HEK293 (cell line): ENCODE results near the gene INS.

Experiments used
- CTCF ChIA-PET: fragments of 350-600 bp; formaldehyde crosslinking; extraction: SDS; loops from one replicate; lab custom pipeline; 2021; ENCODE audit warnings: antibody characterized with exemption; lab: Yijun Ruan, JAX
- POLR2A ChIA-PET: fragments of 300-600 bp; formaldehyde crosslinking; extraction: SDS; loops from one replicate; lab custom pipeline; 2020; ENCODE audit warnings: antibody characterized with exemption, inconsistent platforms; lab: Yijun Ruan, JAX
- H3K27ac ChIP-seq: fragments of 200-500 bp; sonication (Bioruptor generic); 2 replicates; pipeline ENCODE4 v1.5.1; 2014; ENCODE audit warnings: low read depth, low read length, control low read depth, inconsistent platforms; ENCODE audit errors: extremely low read depth
- H3K36me3 ChIP-seq, 2 experiments: fragments of 200-500 bp in 1 of 2; sonication (Bioruptor generic) in 1 of 2; 1 replicate in 1 of 2; 2 replicates in 1 of 2; pipeline ENCODE4 v1.5.1; 2014 to 2017; ENCODE audit warnings: inconsistent platforms in 2 of 2, low read length in 2 of 2; ENCODE audit not compliant: control insufficient read depth in 2 of 2, insufficient read depth in 1 of 2
- H3K4me1 ChIP-seq: fragments of 200-500 bp; sonication (Bioruptor generic); 2 replicates; pipeline ENCODE4 v1.5.1; 2014; ENCODE audit warnings: mild to moderate bottlenecking, low read length, inconsistent platforms; ENCODE audit not compliant: control insufficient read depth, insufficient read depth
- H3K4me3 ChIP-seq: 2 replicates; pipeline ENCODE4 v1.5.1; 2011; ENCODE audit warnings: low read depth, mild to moderate bottlenecking, control low read depth, low read length, moderate library complexity
- H3K9me3 ChIP-seq: fragments of 200-500 bp; sonication (Bioruptor generic); 2 replicates; pipeline ENCODE4 v1.5.1; 2014; ENCODE audit warnings: low read depth, low read length, inconsistent platforms; ENCODE audit not compliant: control insufficient read depth, insufficient read depth
- KLF7 ChIP-seq: fragments of 450-650 bp; formaldehyde crosslinking; IDR thresholded peaks from 2 replicates; pipeline ENCODE4 v1.5.1; 2016; ENCODE audit warnings: missing biosample characterization, missing genetic modification characterization, borderline replicate concordance
- PBX3 ChIP-seq: sonication (generic); formaldehyde crosslinking; IDR thresholded peaks from 2 replicates; pipeline ENCODE4 v1.8.1; 2022; ENCODE audit warnings: mild to moderate bottlenecking, moderate library complexity, missing genetic modification reagents
- TCF7L2 ChIP-seq: IDR thresholded peaks from 2 replicates; pipeline ENCODE4 v1.6.1; 2011; ENCODE audit warnings: low read depth, mild to moderate bottlenecking, inconsistent platforms, low read length, moderate library complexity, borderline replicate concordance
- TSHZ1 ChIP-seq: fragments of 450-650 bp; formaldehyde crosslinking; IDR thresholded peaks from 2 replicates; pipeline ENCODE4 v1.5.1; 2016; ENCODE audit warnings: missing biosample characterization, missing genetic modification characterization, borderline replicate concordance
- ZNF132 ChIP-seq: fragments of 450-650 bp; formaldehyde crosslinking; IDR thresholded peaks from 2 replicates; pipeline ENCODE4 v1.5.1; 2017; ENCODE audit warnings: missing biosample characterization, missing genetic modification characterization, borderline replicate concordance
- ZNF157 ChIP-seq: fragments of 450-650 bp; formaldehyde crosslinking; IDR thresholded peaks from 2 replicates; pipeline ENCODE4 v1.5.1; 2016; ENCODE audit warnings: missing biosample characterization, missing genetic modification characterization
- ZNF302 ChIP-seq: fragments of 450-650 bp; formaldehyde crosslinking; IDR thresholded peaks from 2 replicates; pipeline ENCODE4 v1.5.1; 2016; ENCODE audit warnings: missing biosample characterization, missing genetic modification characterization, low read depth
- ZNF623 ChIP-seq: fragments of 450-650 bp; formaldehyde crosslinking; IDR thresholded peaks from 2 replicates; pipeline ENCODE4 v1.5.1; 2016; ENCODE audit warnings: missing biosample characterization, missing genetic modification characterization
- ZNF701 ChIP-seq: fragments of 450-650 bp; formaldehyde crosslinking; IDR thresholded peaks from 2 replicates; pipeline ENCODE4 v1.5.1; 2016; ENCODE audit warnings: missing biosample characterization, missing genetic modification characterization
- TF ChIP-seq, protein P1 (sequence below): fragments of 450-650 bp; formaldehyde crosslinking; IDR thresholded peaks from 2 replicates; pipeline ENCODE4 v1.5.1; 2016; ENCODE audit warnings: missing biosample characterization, missing genetic modification characterization

The INS gene

DNA sequence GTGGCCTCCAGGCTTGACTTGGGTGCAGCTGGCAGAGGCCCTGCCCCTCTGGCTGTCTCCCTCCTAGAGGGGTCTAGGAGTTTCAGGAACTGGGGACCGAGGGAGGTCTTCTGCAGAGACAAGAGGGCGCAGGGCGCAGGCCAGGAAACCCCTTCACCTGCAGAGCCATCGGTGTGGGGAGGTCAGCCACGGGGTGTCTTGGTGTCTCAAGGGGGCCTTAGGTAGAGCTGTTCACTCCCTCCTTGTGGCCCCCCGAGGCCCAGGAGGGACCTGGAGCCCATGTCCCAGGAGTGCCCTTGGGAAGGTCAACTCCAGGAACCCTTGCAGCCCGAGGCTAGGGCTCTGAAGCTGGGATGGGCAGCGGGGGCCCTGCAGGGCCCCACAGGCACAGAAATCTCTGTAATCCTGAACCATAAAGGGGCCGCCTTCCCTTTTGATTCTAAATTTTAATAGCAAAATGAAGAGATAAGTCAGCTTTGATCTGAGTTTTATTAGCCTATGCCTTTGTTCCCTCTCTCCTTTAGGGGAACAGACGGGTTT lies 42.0 kb upstream of the INS start:
- CTCF ChIA-PET: interaction anchor here (0.5 kb wide), 1 partner anchor 688 kb away, joined by 3 read pairs; no protein-coding TSS in a partner anchor
- TF ChIP-seq ZNF302 (tag by site-specific recombination) (no peak), TCF7L2 (peak; percentile 35; the same call in 1 of the 2 replicates)
- Histone ChIP-seq H3K27ac (no peak overlapping the region), H3K36me3 (no peaks in the 10 kb centered on the region), H3K4me3 (no peak overlapping the region), H3K9me3 (no peaks in the 10 kb centered on the region), H3K4me1 (no peaks in the 10 kb centered on the region)
- POLR2A ChIA-PET: no interaction called here

- CTCF ChIA-PET: interaction anchor here (0.5 kb wide), 1 partner anchor 689 kb away, joined by 3 read pairs; no protein-coding TSS in a partner anchor
- Histone ChIP-seq H3K4me1 (no peaks in the 10 kb centered on the region), H3K9me3 (no peaks in the 10 kb centered on the region), H3K36me3 (no peaks in the 10 kb centered on the region), H3K4me3 (no peak overlapping the region), H3K27ac (no peak overlapping the region)
- POLR2A ChIA-PET: no interaction called here
- TF ChIP-seq ZNF623 (tag by site-specific recombination) (no peak), TSHZ1 (no peak)
Measured at GRCh38 chr11:2202071-2202899, 41.3 kb upstream of the INS start.

DNA sequence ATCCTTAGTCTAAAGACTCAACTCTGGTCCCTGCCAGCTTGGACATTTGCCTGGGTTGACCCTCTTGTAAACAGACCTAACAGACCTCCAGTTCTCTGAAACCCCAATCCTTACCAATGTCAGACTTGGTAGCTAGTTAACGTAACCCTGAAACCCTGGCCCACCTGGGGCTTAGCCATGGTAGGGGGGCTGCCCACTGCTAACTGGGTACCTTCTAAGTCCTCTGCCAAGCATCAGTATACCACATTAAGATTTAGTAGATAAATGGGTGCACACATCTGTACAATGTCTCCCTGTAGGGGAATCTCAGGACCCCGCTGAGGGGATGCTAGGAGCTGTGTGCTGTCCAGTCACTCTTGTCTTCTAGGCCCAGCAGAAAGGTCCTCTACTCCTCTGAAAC lies 40.5 kb upstream of the INS start:
- CTCF ChIA-PET: interaction anchor here (1.9 kb wide), 1 partner anchor 219 kb away, joined by 13 read pairs; no protein-coding TSS in a partner anchor
- Histone ChIP-seq H3K36me3 (no peaks in the 10 kb centered on the region), H3K27ac (no peak overlapping the region), H3K9me3 (no peaks in the 10 kb centered on the region), H3K4me1 (no peaks in the 10 kb centered on the region), H3K4me3 (no peak overlapping the region)
- POLR2A ChIA-PET: no interaction called here
- no peak for TF ChIP-seq ZNF701
- TF ChIP-seq KLF7 (tag by site-specific recombination): no peak
- no peak for TF ChIP-seq ZNF132 (tag by site-specific recombination)
- TF ChIP-seq, protein P1, sequence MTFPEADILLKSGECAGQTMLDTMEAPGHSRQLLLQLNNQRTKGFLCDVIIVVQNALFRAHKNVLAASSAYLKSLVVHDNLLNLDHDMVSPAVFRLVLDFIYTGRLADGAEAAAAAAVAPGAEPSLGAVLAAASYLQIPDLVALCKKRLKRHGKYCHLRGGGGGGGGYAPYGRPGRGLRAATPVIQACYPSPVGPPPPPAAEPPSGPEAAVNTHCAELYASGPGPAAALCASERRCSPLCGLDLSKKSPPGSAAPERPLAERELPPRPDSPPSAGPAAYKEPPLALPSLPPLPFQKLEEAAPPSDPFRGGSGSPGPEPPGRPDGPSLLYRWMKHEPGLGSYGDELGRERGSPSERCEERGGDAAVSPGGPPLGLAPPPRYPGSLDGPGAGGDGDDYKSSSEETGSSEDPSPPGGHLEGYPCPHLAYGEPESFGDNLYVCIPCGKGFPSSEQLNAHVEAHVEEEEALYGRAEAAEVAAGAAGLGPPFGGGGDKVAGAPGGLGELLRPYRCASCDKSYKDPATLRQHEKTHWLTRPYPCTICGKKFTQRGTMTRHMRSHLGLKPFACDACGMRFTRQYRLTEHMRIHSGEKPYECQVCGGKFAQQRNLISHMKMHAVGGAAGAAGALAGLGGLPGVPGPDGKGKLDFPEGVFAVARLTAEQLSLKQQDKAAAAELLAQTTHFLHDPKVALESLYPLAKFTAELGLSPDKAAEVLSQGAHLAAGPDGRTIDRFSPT (tag by site-specific recombination): no peak
- no peak for TF ChIP-seq TCF7L2
- no peak for TF ChIP-seq ZNF157 (tag by site-specific recombination)
- no peak for TF ChIP-seq PBX3 (CRISPR knock-in tag)
